SK-N-SH (cell line): ENCODE measurements around the gene SLC4A2. TPM values are rescaled to one million over a fixed set of nuclear protein-coding genes. Genes with fewer than 3 reads are reported as not detected.

Experiments used
- CTCF ChIA-PET: fragments of 300-600, 350-600 bp; formaldehyde crosslinking; extraction: SDS; loops from one replicate; lab custom pipeline; 2021; lab: Yijun Ruan, JAX
- POLR2A ChIA-PET: fragments of 350-600 bp; sonication (Branson Sonifier 250); formaldehyde crosslinking; extraction: SDS; loops from one replicate; lab custom pipeline; 2020; ENCODE audit warnings: antibody characterized with exemption, inconsistent platforms; lab: Yijun Ruan, JAX
- DNase-seq: peaks from one replicate; pipeline ENCODE4 v3.0.0; 2012
- H2AFZ ChIP-seq: fragments of 200-600 bp; sonication (generic); 2 replicates; pipeline ENCODE4 v1.8.1; 2016; ENCODE audit warnings: antibody characterized with exemption, mild to moderate bottlenecking, low read depth
- H3F3A ChIP-seq: fragments of 200-600 bp; sonication (generic); replicated peaks from 2 replicates; pipeline ENCODE3; 2016; ENCODE audit warnings: antibody characterized with exemption, mild to moderate bottlenecking; ENCODE audit not compliant: insufficient read depth
- H3K27ac ChIP-seq, 2 experiments: fragments of 200-500 bp in 1 of 2; fragments of 200-600 bp in 1 of 2; sonication (Bioruptor generic) in 1 of 2; sonication (generic), shearing (Covaris generic) in 1 of 2; 2 replicates each; pipeline versions ENCODE4 v1.5.1 to v1.6.1; 2014 to 2016; ENCODE audit warnings: low read depth in 2 of 2, inconsistent platforms in 1 of 2, low read length in 1 of 2, mild to moderate bottlenecking in 1 of 2, mixed read lengths in 1 of 2
- H3K27me3 ChIP-seq: fragments of 200-600 bp; sonication (generic), shearing (Covaris generic); 2 replicates; pipeline ENCODE4 v1.6.1; 2016; ENCODE audit warnings: mixed run types; ENCODE audit not compliant: insufficient read depth
- H3K36me3 ChIP-seq, 2 experiments: fragments of 200-500 bp in 1 of 2; fragments of 200-600 bp in 1 of 2; sonication (Bioruptor generic) in 1 of 2; sonication (generic) in 1 of 2; replicated peaks in 1 of 2; 2 replicates each; pipeline versions ENCODE3 to v1.5.1; 2014 to 2016; ENCODE audit warnings: low read length in 1 of 2, mild to moderate bottlenecking in 1 of 2; ENCODE audit not compliant: insufficient read depth in 2 of 2, control insufficient read depth in 1 of 2
- H3K4me1 ChIP-seq, 2 experiments: fragments of 200-500 bp in 1 of 2; fragments of 200-600 bp in 1 of 2; sonication (Bioruptor generic) in 1 of 2; sonication (generic), shearing (Covaris generic) in 1 of 2; 2 replicates each; pipeline versions ENCODE4 v1.5.1 to v1.6.1; 2014 to 2016; ENCODE audit warnings: low read depth in 1 of 2, low read length in 1 of 2, mixed run types in 1 of 2; ENCODE audit not compliant: insufficient read depth in 2 of 2, control insufficient read depth in 1 of 2
- H3K4me2 ChIP-seq: fragments of 200-600 bp; sonication (generic), shearing (Covaris generic); 2 replicates; pipeline ENCODE4 v1.6.1; 2017; ENCODE audit warnings: mixed run types
- H3K4me3 ChIP-seq, 2 experiments: fragments of 200-500 bp in 1 of 2; fragments of 200-600 bp in 1 of 2; sonication (Bioruptor generic) in 1 of 2; sonication (generic), shearing (Covaris generic) in 1 of 2; 2 replicates each; pipeline versions ENCODE4 v1.5.1 to v1.8.1; 2014 to 2016; ENCODE audit warnings: low read depth in 2 of 2, inconsistent platforms in 1 of 2, low read length in 1 of 2, mild to moderate bottlenecking in 1 of 2, mixed read lengths in 1 of 2, moderate library complexity in 1 of 2
- H3K79me2 ChIP-seq: fragments of 200-600 bp; sonication (generic); 2 replicates; pipeline ENCODE4 v1.8.1; 2017; ENCODE audit warnings: mild to moderate bottlenecking; ENCODE audit not compliant: insufficient read depth
- H3K9ac ChIP-seq: fragments of 200-600 bp; sonication (generic); 2 replicates; pipeline ENCODE4 v1.6.1; 2017; ENCODE audit warnings: mixed run types
- H3K9me2 ChIP-seq: fragments of 200-600 bp; sonication (generic); 2 replicates; pipeline ENCODE4 v1.6.1; 2017; ENCODE audit warnings: mixed run types
- H3K9me3 ChIP-seq: fragments of 200-600 bp; sonication (generic); 2 replicates; pipeline ENCODE4 v1.6.1; 2017; ENCODE audit warnings: mixed run types, mild to moderate bottlenecking, moderate library complexity
- H4K20me1 ChIP-seq: fragments of 200-600 bp; sonication (generic); 2 replicates; pipeline ENCODE4 v1.6.1; 2017; ENCODE audit warnings: mild to moderate bottlenecking, mixed run types; ENCODE audit not compliant: insufficient read depth
- CHD2 ChIP-seq: fragments of 150-350 bp; IDR thresholded peaks from 2 replicates; pipeline ENCODE4 v1.6.1; 2018; ENCODE audit warnings: low read length; ENCODE audit not compliant: partially characterized antibody
- EP300 ChIP-seq, 2 experiments: IDR thresholded peaks; 2 replicates each; pipeline versions ENCODE4 v1.4.0 to v1.6.1; 2012; ENCODE audit warnings: borderline replicate concordance in 1 of 2, low read depth in 1 of 2, low read length in 1 of 2
- EZH2phosphoT487 ChIP-seq: fragments of 200-600 bp; sonication (generic); IDR thresholded peaks from 2 replicates; pipeline ENCODE4 v1.6.1; 2017; ENCODE audit warnings: low read depth, mixed run types, mild to moderate bottlenecking, antibody characterized with exemption, moderate library complexity, borderline replicate concordance
- GABPA ChIP-seq: IDR thresholded peaks from 2 replicates; pipeline ENCODE4 v1.4.0; 2012; ENCODE audit warnings: low read depth, mild to moderate bottlenecking
- JUND ChIP-seq: IDR thresholded peaks from 2 replicates; pipeline ENCODE4 v1.4.0; 2012
- MEF2A ChIP-seq: IDR thresholded peaks from 2 replicates; pipeline ENCODE4 v1.4.0; 2012; ENCODE audit warnings: low read depth, borderline replicate concordance
- MXI1 ChIP-seq: IDR thresholded peaks from 2 replicates; pipeline ENCODE4 v1.6.1; 2012; ENCODE audit warnings: mild to moderate bottlenecking, low read depth, low read length, improper control_type of control experiment
- NFIC ChIP-seq: IDR thresholded peaks from 2 replicates; pipeline ENCODE4 v1.4.0; 2012; ENCODE audit warnings: borderline replicate concordance
- RFX5 ChIP-seq: IDR thresholded peaks from 2 replicates; pipeline ENCODE4 v1.6.1; 2012; ENCODE audit warnings: mild to moderate bottlenecking, improper control_type of control experiment, low read length
- RXRA ChIP-seq: IDR thresholded peaks from 2 replicates; pipeline ENCODE4 v1.4.0; 2012; ENCODE audit warnings: low read depth, mild to moderate bottlenecking, borderline replicate concordance
- SIN3A ChIP-seq: IDR thresholded peaks from 2 replicates; pipeline ENCODE4 v1.6.1; 2012; ENCODE audit warnings: low read depth, mild to moderate bottlenecking, low read length, moderate library complexity, borderline replicate concordance
- SMC3 ChIP-seq: IDR thresholded peaks from 2 replicates; pipeline ENCODE4 v1.6.1; 2012; ENCODE audit warnings: low read depth, low read length, improper control_type of control experiment
- TCF12 ChIP-seq: IDR thresholded peaks from 2 replicates; pipeline ENCODE4 v1.4.0; 2012
- TEAD4 ChIP-seq: IDR thresholded peaks from 2 replicates; pipeline ENCODE4 v1.4.0; 2012; ENCODE audit warnings: mild to moderate bottlenecking, borderline replicate concordance; ENCODE audit not compliant: insufficient read depth
- WGBS: methylation state at CpG from one replicate; pipeline ENCODE4 v1.1.6; 2017; ENCODE audit warnings: low lambda C conversion rate; 5-methylcytosine and 5-hydroxymethylcytosine counted together
- polyA plus RNA-seq, 3 experiments: library from polyadenylated mRNA; depleted of rRNA; stranded (reverse); fragments of >200 nt; gene quantifications; 2 replicates each; pipeline ENCODE4 v1.2.3, GENCODE V29; 2012
- TF ChIP-seq, protein P1 (sequence below): IDR thresholded peaks from 2 replicates; pipeline ENCODE4 v1.6.1; 2012; ENCODE audit warnings: mild to moderate bottlenecking, low read depth, low read length, moderate library complexity
- TF ChIP-seq, protein P2 (sequence below): fragments of 200-600 bp; sonication (generic); IDR thresholded peaks from 2 replicates; pipeline ENCODE4 v1.6.1; 2017; ENCODE audit warnings: antibody characterized with exemption, mild to moderate bottlenecking, moderate library complexity
- TF ChIP-seq, protein P3 (sequence below): fragments of 150-350 bp; IDR thresholded peaks from 2 replicates; pipeline ENCODE4 v1.6.1; 2017; ENCODE audit warnings: antibody characterized with exemption, low read length, low read depth, borderline replicate concordance
- TF ChIP-seq, protein P4 (sequence below): IDR thresholded peaks from 2 replicates; pipeline ENCODE4 v1.4.0; 2012; ENCODE audit warnings: low read depth
- TF ChIP-seq, protein P5 (sequence below): IDR thresholded peaks from 2 replicates; pipeline ENCODE4; 2012
- TF ChIP-seq, protein P6 (sequence below): IDR thresholded peaks from 2 replicates; pipeline ENCODE4 v1.4.0; 2012; ENCODE audit warnings: low read depth, borderline replicate concordance

The SLC4A2 gene
- polyA plus RNA-seq, 1 of the 3 experiments (the other 2 are of a cell fraction), result 167 TPM

DNA sequence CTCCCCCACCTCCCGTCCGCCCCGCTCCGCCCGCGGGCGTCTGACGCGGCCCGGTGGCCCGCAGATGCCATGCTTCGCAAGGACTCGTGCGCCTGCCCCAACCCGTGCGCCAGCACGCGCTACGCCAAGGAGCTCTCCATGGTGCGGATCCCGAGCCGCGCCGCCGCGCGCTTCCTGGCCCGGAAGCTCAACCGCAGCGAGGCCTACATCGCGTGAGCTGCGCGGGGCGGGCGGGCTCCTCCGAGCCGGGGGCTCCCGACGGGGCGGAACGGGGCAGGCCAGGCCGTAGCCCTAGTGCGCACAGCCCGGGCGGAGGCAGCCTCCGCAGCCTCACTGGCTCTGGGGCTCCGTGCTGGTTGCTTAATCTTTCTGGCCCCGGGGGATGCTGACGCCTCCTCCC lies 8.3 kb upstream of the SLC4A2 start:
- peaks cover 17% of the 10 kb centered on the region for H3F3A ChIP-seq
- no peak overlapping the region for H3K27ac ChIP-seq
- no peaks in the 10 kb centered on the region for H3K9me2 ChIP-seq
- peaks cover 13 to 34% of the 10 kb centered on the region in 2 experiments for H3K4me1 ChIP-seq
- peaks cover 3 to 40% of the 10 kb centered on the region in 2 experiments for H3K36me3 ChIP-seq
- H2AFZ ChIP-seq, result no peak overlapping the region
- H3K4me2 ChIP-seq, result no peak overlapping the region
- TF ChIP-seq, protein P1, sequence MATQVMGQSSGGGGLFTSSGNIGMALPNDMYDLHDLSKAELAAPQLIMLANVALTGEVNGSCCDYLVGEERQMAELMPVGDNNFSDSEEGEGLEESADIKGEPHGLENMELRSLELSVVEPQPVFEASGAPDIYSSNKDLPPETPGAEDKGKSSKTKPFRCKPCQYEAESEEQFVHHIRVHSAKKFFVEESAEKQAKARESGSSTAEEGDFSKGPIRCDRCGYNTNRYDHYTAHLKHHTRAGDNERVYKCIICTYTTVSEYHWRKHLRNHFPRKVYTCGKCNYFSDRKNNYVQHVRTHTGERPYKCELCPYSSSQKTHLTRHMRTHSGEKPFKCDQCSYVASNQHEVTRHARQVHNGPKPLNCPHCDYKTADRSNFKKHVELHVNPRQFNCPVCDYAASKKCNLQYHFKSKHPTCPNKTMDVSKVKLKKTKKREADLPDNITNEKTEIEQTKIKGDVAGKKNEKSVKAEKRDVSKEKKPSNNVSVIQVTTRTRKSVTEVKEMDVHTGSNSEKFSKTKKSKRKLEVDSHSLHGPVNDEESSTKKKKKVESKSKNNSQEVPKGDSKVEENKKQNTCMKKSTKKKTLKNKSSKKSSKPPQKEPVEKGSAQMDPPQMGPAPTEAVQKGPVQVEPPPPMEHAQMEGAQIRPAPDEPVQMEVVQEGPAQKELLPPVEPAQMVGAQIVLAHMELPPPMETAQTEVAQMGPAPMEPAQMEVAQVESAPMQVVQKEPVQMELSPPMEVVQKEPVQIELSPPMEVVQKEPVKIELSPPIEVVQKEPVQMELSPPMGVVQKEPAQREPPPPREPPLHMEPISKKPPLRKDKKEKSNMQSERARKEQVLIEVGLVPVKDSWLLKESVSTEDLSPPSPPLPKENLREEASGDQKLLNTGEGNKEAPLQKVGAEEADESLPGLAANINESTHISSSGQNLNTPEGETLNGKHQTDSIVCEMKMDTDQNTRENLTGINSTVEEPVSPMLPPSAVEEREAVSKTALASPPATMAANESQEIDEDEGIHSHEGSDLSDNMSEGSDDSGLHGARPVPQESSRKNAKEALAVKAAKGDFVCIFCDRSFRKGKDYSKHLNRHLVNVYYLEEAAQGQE, result peak; percentile 65; the same call in 1 of the 2 replicates
- no peak for TF ChIP-seq TEAD4
- no peaks in the 10 kb centered on the region for H3K27me3 ChIP-seq
- no peak overlapping the region for H3K4me3 ChIP-seq
- DNase-seq, result no peak
- no peaks in the 10 kb centered on the region for H4K20me1 ChIP-seq
- CTCF ChIA-PET, result interaction anchor here (1.1 kb wide), 1 partner anchor 34 kb away, joined by 3 read pairs; no protein-coding TSS in a partner anchor
- POLR2A ChIA-PET, result no interaction called here
- WGBS, result 81% methylated on average over 7 of the region's 50 CpGs
- H3K9ac ChIP-seq, result no peak overlapping the region
- no peaks in the 10 kb centered on the region for H3K9me3 ChIP-seq
- H3K79me2 ChIP-seq, result peaks cover 6% of the 10 kb centered on the region; the same call in 1 of the 2 replicates

DNA sequence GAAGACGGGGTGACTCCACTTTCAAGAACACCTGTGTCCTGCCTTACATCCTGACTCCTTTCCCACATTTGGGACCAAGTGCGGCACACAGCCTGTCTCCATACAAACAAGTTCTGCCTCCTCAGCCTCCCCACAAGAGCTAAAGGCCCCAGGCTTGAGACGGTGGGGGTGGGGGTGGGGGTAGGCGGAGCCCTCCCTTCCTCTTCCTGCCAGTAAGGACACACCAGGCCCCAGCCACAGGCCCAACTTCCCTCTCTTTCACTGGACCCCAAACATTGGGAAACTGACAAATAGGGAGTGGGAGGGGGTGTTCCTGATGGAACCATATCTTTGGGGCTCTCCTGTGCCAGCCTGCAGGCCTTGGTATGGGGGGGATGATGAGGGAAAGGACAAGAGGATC lies 6.3 kb upstream of the SLC4A2 start:
- Histone ChIP-seq H3K4me2 (no peak overlapping the region), H3K9me2 (no peaks in the 10 kb centered on the region), H3K27ac (no peak overlapping the region), H3K9ac (no peak overlapping the region), H3K4me1 (peaks cover 4 to 25% of the 10 kb centered on the region in 2 experiments; a peak in 2 of 4 replicates), H4K20me1 (no peaks in the 10 kb centered on the region), H3K27me3 (no peaks in the 10 kb centered on the region), H3K4me3 (no peak overlapping the region), H3F3A (peaks cover 3% of the 10 kb centered on the region), H2AFZ (no peak overlapping the region), H3K36me3 (peaks cover 3 to 40% of the 10 kb centered on the region in 2 experiments), H3K79me2 (peaks cover 19% of the 10 kb centered on the region), H3K9me3 (no peaks in the 10 kb centered on the region)
- ChIA-PET CTCF (interaction anchor here (0.7 to 1.3 kb wide), 2 partner anchors 32 to 740 kb away, joined by 3 to 4 read pairs; no protein-coding TSS in a partner anchor), POLR2A (no interaction called here)
- 88% methylated on average over 4 of the region's 4 CpGs for WGBS
- no peak for DNase-seq
- TF ChIP-seq CHD2 (no peak), RXRA (no peak), MEF2A (no peak), MXI1 (no peak), SIN3A (no peak), EZH2phosphoT487 (no peak), EP300 (IDR thresholded peaks at IDR 0.05; ENCODE audit: borderline replicate concordance in 1 of 2, low read depth in 1 of 2, low read length in 1 of 2) (no peak), TCF12 (no peak), SMC3 (no peak), NFIC (no peak), GABPA (no peak), RFX5 (no peak), JUND (no peak)
- TF ChIP-seq, protein P2, sequence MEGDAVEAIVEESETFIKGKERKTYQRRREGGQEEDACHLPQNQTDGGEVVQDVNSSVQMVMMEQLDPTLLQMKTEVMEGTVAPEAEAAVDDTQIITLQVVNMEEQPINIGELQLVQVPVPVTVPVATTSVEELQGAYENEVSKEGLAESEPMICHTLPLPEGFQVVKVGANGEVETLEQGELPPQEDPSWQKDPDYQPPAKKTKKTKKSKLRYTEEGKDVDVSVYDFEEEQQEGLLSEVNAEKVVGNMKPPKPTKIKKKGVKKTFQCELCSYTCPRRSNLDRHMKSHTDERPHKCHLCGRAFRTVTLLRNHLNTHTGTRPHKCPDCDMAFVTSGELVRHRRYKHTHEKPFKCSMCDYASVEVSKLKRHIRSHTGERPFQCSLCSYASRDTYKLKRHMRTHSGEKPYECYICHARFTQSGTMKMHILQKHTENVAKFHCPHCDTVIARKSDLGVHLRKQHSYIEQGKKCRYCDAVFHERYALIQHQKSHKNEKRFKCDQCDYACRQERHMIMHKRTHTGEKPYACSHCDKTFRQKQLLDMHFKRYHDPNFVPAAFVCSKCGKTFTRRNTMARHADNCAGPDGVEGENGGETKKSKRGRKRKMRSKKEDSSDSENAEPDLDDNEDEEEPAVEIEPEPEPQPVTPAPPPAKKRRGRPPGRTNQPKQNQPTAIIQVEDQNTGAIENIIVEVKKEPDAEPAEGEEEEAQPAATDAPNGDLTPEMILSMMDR, result no peak
- TF ChIP-seq, protein P3, sequence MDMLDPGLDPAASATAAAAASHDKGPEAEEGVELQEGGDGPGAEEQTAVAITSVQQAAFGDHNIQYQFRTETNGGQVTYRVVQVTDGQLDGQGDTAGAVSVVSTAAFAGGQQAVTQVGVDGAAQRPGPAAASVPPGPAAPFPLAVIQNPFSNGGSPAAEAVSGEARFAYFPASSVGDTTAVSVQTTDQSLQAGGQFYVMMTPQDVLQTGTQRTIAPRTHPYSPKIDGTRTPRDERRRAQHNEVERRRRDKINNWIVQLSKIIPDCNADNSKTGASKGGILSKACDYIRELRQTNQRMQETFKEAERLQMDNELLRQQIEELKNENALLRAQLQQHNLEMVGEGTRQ, result no peak
- TF ChIP-seq, protein P4, sequence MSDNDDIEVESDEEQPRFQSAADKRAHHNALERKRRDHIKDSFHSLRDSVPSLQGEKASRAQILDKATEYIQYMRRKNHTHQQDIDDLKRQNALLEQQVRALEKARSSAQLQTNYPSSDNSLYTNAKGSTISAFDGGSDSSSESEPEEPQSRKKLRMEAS, result no peak
- TF ChIP-seq, protein P5, sequence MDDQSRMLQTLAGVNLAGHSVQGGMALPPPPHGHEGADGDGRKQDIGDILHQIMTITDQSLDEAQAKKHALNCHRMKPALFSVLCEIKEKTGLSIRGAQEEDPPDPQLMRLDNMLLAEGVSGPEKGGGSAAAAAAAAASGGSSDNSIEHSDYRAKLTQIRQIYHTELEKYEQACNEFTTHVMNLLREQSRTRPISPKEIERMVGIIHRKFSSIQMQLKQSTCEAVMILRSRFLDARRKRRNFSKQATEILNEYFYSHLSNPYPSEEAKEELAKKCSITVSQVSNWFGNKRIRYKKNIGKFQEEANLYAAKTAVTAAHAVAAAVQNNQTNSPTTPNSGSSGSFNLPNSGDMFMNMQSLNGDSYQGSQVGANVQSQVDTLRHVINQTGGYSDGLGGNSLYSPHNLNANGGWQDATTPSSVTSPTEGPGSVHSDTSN, result no peak
- TF ChIP-seq, protein P6, sequence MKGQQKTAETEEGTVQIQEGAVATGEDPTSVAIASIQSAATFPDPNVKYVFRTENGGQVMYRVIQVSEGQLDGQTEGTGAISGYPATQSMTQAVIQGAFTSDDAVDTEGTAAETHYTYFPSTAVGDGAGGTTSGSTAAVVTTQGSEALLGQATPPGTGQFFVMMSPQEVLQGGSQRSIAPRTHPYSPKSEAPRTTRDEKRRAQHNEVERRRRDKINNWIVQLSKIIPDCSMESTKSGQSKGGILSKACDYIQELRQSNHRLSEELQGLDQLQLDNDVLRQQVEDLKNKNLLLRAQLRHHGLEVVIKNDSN, result no peak
